GM12878 (cell line): ENCODE results near the gene CAST. TPM values are rescaled to one million over a fixed set of nuclear protein-coding genes. Genes with fewer than 3 reads are reported as not detected.

ENCODE experiments used
- ATAC-seq: fragments of 200-7000 bp; cut with Tn5 transposase; 3 replicates; pipeline ENCODE4 v1.9.1; 2020; ENCODE audit warnings: mild to moderate bottlenecking, moderate library complexity
- BruUV-seq: library from RNA; stranded (reverse); fragments of 400-500 nt; replicated peaks from 2 replicates; lab custom pipeline; 2021; lab: Mats Ljungman, UMichigan
- CTCF ChIA-PET: fragments of 300-600 bp; sonication (Branson Sonifier 250); formaldehyde crosslinking; extraction: SDS; loops from one replicate; lab custom pipeline; 2021; ENCODE audit warnings: inconsistent platforms; lab: Yijun Ruan, JAX
- POLR2A ChIA-PET: fragments of 350-600 bp; formaldehyde crosslinking; extraction: SDS; loops from one replicate; lab custom pipeline; 2021; ENCODE audit warnings: inconsistent platforms; lab: Charles Lee
- RAD21 ChIA-PET: fragments of 300-600 bp; sonication (Branson Sonifier 250); formaldehyde crosslinking; loops from one replicate; lab custom pipeline; 2023; ENCODE audit warnings: antibody characterized with exemption; ENCODE audit not compliant: unreplicated experiment; lab: Charles Lee
- SMC1A ChIA-PET: fragments of 300-600 bp; sonication (Branson Sonifier 250); formaldehyde crosslinking; loops from one replicate; lab custom pipeline; 2023; ENCODE audit not compliant: unreplicated experiment, uncharacterized antibody; lab: Charles Lee
- DNase-seq: peaks from one replicate; pipeline ENCODE4 v3.0.0-alpha.2; 2011; ENCODE audit warnings: low read depth, low spot score
- FAIRE-seq: peaks from 3 replicates; lab custom pipeline; 2011; peaks lifted over from hg19 to GRCh38; lab: Jason Lieb, UNC
- H2AFZ ChIP-seq: 2 replicates; pipeline ENCODE4 v1.6.0; 2011; ENCODE audit warnings: low read depth, low read length, control low read depth; ENCODE audit not compliant: control insufficient read depth
- H3K27ac ChIP-seq: 2 replicates; pipeline ENCODE4 v1.5.1; 2011; ENCODE audit warnings: control low read depth; ENCODE audit not compliant: control insufficient read depth, insufficient read depth
- H3K27me3 ChIP-seq, 2 experiments: replicated peaks in 1 of 2; 2 replicates each; pipeline versions ENCODE4 v1.6.0 to v1.6.1; 2011; ENCODE audit warnings: low read length in 1 of 2; ENCODE audit not compliant: control insufficient read depth in 2 of 2, insufficient read depth in 2 of 2
- H3K36me3 ChIP-seq, 2 experiments: 2 replicates each; pipeline ENCODE4 v1.5.1; 2011; ENCODE audit warnings: low read length in 1 of 2; ENCODE audit not compliant: control insufficient read depth in 2 of 2, insufficient read depth in 2 of 2
- H3K4me1 ChIP-seq: 2 replicates; pipeline ENCODE4 v1.6.1; 2011; ENCODE audit warnings: mild to moderate bottlenecking, low read length, moderate library complexity, mixed read lengths; ENCODE audit not compliant: control insufficient read depth, insufficient read depth
- H3K4me2 ChIP-seq: 2 replicates; pipeline ENCODE4 v1.6.0; 2011; ENCODE audit warnings: control low read depth; ENCODE audit not compliant: control insufficient read depth, insufficient read depth
- H3K4me3 ChIP-seq: fragments of 200-600 bp; sonication (generic); 2 replicates; pipeline ENCODE4 v1.5.1; 2016
- H3K79me2 ChIP-seq: 2 replicates; pipeline ENCODE4 v1.6.0; 2011; ENCODE audit warnings: low read length; ENCODE audit not compliant: control insufficient read depth, insufficient read depth
- H3K9ac ChIP-seq: 2 replicates; pipeline ENCODE4 v1.8.0; 2011; ENCODE audit warnings: low read length, control low read depth, mixed read lengths; ENCODE audit not compliant: control insufficient read depth, insufficient read depth
- H3K9me3 ChIP-seq: replicated peaks from 3 replicates; pipeline ENCODE4 v1.5.1; 2011; ENCODE audit warnings: mild to moderate bottlenecking, low read length; ENCODE audit not compliant: control insufficient read depth, insufficient read depth
- H4K20me1 ChIP-seq: 2 replicates; pipeline ENCODE4 v1.6.0; 2011; ENCODE audit not compliant: control insufficient read depth, insufficient read depth
- ATF3 ChIP-seq: IDR thresholded peaks from 2 replicates; pipeline ENCODE4 v1.6.1; 2011; ENCODE audit warnings: low read depth, mild to moderate bottlenecking, low read length, moderate library complexity, borderline replicate concordance; ENCODE audit errors: extremely low read depth
- ATF7 ChIP-seq: fragments of 450-650 bp; IDR thresholded peaks from 2 replicates; pipeline ENCODE4 v1.6.1; 2016; ENCODE audit warnings: low read depth, mild to moderate bottlenecking
- BRCA1 ChIP-seq: IDR thresholded peaks from 2 replicates; pipeline ENCODE4 v1.6.1; 2011; ENCODE audit warnings: low read depth, low read length, improper control_type of control experiment
- HCFC1 ChIP-seq: fragments of 150-350 bp; IDR thresholded peaks from 2 replicates; pipeline ENCODE4 v1.6.1; 2014; ENCODE audit warnings: low read length
- IRF5 ChIP-seq: fragments of 450-650 bp; IDR thresholded peaks from 2 replicates; pipeline ENCODE4 v1.6.1; 2017; ENCODE audit warnings: borderline replicate concordance
- KLF5 ChIP-seq: fragments of 450-650 bp; IDR thresholded peaks from 2 replicates; pipeline ENCODE4 v1.6.1; 2014; ENCODE audit warnings: mild to moderate bottlenecking; ENCODE audit not compliant: partially characterized antibody
- NFXL1 ChIP-seq: fragments of 450-650 bp; IDR thresholded peaks from 2 replicates; pipeline ENCODE4 v1.6.1; 2017; ENCODE audit warnings: antibody characterized with exemption, mild to moderate bottlenecking, borderline replicate concordance
- NR2C1 ChIP-seq: fragments of 450-650 bp; IDR thresholded peaks from 2 replicates; pipeline ENCODE4 v1.6.1; 2017; ENCODE audit warnings: antibody characterized with exemption, mild to moderate bottlenecking, moderate library complexity
- NR2C2 ChIP-seq: IDR thresholded peaks from 2 replicates; pipeline ENCODE4 v1.6.1; 2011; ENCODE audit warnings: borderline replicate concordance, low read depth; ENCODE audit not compliant: control insufficient read depth, insufficient read length
- NRF1 ChIP-seq: conservative IDR thresholded peaks from 2 replicates; pipeline ENCODE4 v1.6.1; 2011; ENCODE audit warnings: mild to moderate bottlenecking, low read depth, low read length, improper control_type of control experiment
- POLR2A ChIP-seq: IDR thresholded peaks from 2 replicates; pipeline ENCODE4 v1.6.1; 2011; ENCODE audit warnings: low read depth, mild to moderate bottlenecking, low read length
- POLR2AphosphoS2 ChIP-seq: IDR thresholded peaks from 2 replicates; pipeline ENCODE4 v1.6.1; 2011; ENCODE audit warnings: low read depth, mild to moderate bottlenecking, low read length, improper control_type of control experiment, moderate library complexity
- RELB ChIP-seq: fragments of 450-650 bp; IDR thresholded peaks from 2 replicates; pipeline ENCODE4 v1.6.1; 2017; ENCODE audit warnings: low read depth, mild to moderate bottlenecking, moderate library complexity
- SIN3A ChIP-seq: IDR thresholded peaks from 2 replicates; pipeline ENCODE4 v1.6.1; 2012; ENCODE audit warnings: low read depth, low read length, improper control_type of control experiment
- SMARCA5 ChIP-seq: fragments of 450-650 bp; IDR thresholded peaks from 2 replicates; pipeline ENCODE4 v1.6.1; 2017; ENCODE audit warnings: mild to moderate bottlenecking
- SPI1 ChIP-seq: IDR thresholded peaks from 2 replicates; pipeline ENCODE4 v1.6.1; 2011; ENCODE audit warnings: low read depth, mild to moderate bottlenecking, low read length, moderate library complexity, borderline replicate concordance; ENCODE audit not compliant: insufficient read depth
- TAF1 ChIP-seq: IDR thresholded peaks from 2 replicates; pipeline ENCODE4 v1.6.1; 2011; ENCODE audit warnings: mild to moderate bottlenecking, low read depth, low read length, borderline replicate concordance
- USF2 ChIP-seq: IDR thresholded peaks from 2 replicates; pipeline ENCODE4 v1.6.1; 2011; ENCODE audit warnings: low read depth, low read length, improper control_type of control experiment, borderline replicate concordance
- WGBS: methylation state at CpG from one replicate; pipeline ENCODE4 v1.1.6; 2016; ENCODE audit warnings: low lambda C conversion rate; ENCODE audit not compliant: insufficient replicate concordance, insufficient coverage; ENCODE audit errors: missing lambda C conversion rate; 5-methylcytosine and 5-hydroxymethylcytosine counted together
- in situ Hi-C: fragments of 300-500 bp; cut with MboI; formaldehyde crosslinking; loops from 9 replicates; pipeline ENCODE4 v1.14.3; 2018; ENCODE audit warnings: mixed read lengths
- intact Hi-C: fragments of 100-400 bp; cut with micrococcal nuclease; formaldehyde crosslinking; loops from one replicate; pipeline ENCODE4 v1.14.2; 2022; ENCODE audit not compliant: unreplicated experiment
- polyA plus RNA-seq, 11 experiments: library from polyadenylated mRNA; depleted of rRNA in 4 of 11; unstranded in 6 of 11; stranded (reverse) in 5 of 11; fragments of >200 nt; fragmentation: Nextera tagmentation in 4 of 11; fragmentation: Illumina TruSeq in 1 of 11; extraction: Ambion mirVana in 4 of 11; extraction: Trizol in 1 of 11; gene quantifications; 1 replicate in 1 of 11; 2 replicates in 10 of 11; pipeline versions ENCODE4 v1.2.1 to v1.2.3, GENCODE V29; 2011 to 2016; ENCODE audit warnings: inconsistent platforms in 2 of 11, missing spikeins in 2 of 11, low read depth in 1 of 11
- total RNA-seq, 4 experiments: library from RNA; depleted of rRNA in 3 of 4; stranded (reverse); fragments of >200 nt in 3 of 4; fragmentation: Illumina TruSeq in 1 of 4; extraction: Trizol in 1 of 4; gene quantifications; 2 replicates each; pipeline versions ENCODE4 v1.2.1 to v1.2.3, GENCODE V29; 2013 to 2021

CAST gene
- total and polyA plus RNA-seq, 10 of the 15 experiments (the other 5 are each of a cell fraction or from before 2014, with no cell fraction given) = 31.7 to 140 (median 68.5) TPM

GRCh38 chr5:96816991-96817390 lies 154.8 kb downstream of the CAST start (continued):
- TF ChIP-seq TAF1 (no peak), HCFC1 (no peak), SPI1 (no peak), ATF3 (no peak), BRCA1 (no peak), NFXL1 (no peak), NR2C2 (no peak), SIN3A (no peak), POLR2A (no peak)

- peak overlapping the region; percentile 53 for H3K4me3 ChIP-seq
- SMC1A ChIA-PET = interaction anchor here (0.5 to 2.2 kb wide), 6 partner anchors 9 to 141 kb away, joined by 3 to 10 read pairs (median 4); partner anchors contain the start of gene ERAP1
- intact Hi-C loops = no loop called here
- no peak for TF ChIP-seq POLR2AphosphoS2
- no peak for TF ChIP-seq SMARCA5
- no peak for TF ChIP-seq IRF5
- TF ChIP-seq RELB = no peak
- no peak for TF ChIP-seq ATF7
- no peak for TF ChIP-seq NR2C1
- no peak for TF ChIP-seq NRF1
- no peak for TF ChIP-seq KLF5
- TF ChIP-seq USF2 = no peak
Measured at GRCh38 chr5:96817506-96817905, 155.3 kb downstream of the CAST start.

More at GRCh38 chr5:96817506-96817905, 155.3 kb downstream of the CAST start:
- Histone ChIP-seq H3K79me2 (no peaks in the 10 kb centered on the region), H3K36me3 (no peaks in the 10 kb centered on the region), H4K20me1 (no peaks in the 10 kb centered on the region), H3K9ac (no peak overlapping the region), H3K9me3 (no peaks in the 10 kb centered on the region), H3K27me3 (no peaks in the 10 kb centered on the region), H3K4me1 (peaks cover 15% of the 10 kb centered on the region), H3K4me2 (peak overlapping the region; percentile 100), H2AFZ (peak overlapping the region; percentile 98), H3K27ac (peak overlapping the region; percentile 82)
- RAD21 ChIA-PET = interaction anchor here (0.6 to 0.8 kb wide), 2 partner anchors 65 to 116 kb away, joined by 3 to 6 read pairs; no protein-coding TSS in a partner anchor
- ATAC-seq = no peak
- POLR2A ChIA-PET = interaction anchor here (0.8 to 1.0 kb wide), 2 partner anchors 9 to 65 kb away, joined by 3 read pairs; no protein-coding TSS in a partner anchor
- no peak for DNase-seq
- in situ Hi-C loops = no loop called here
- 100% methylated on average over 2 of the region's 2 CpGs for WGBS
- FAIRE-seq = no peak
- CTCF ChIA-PET = interaction anchor here (1.2 to 2.8 kb wide), 4 partner anchors 12 to 344 kb away, joined by 3 to 10 read pairs (median 5); no protein-coding TSS in a partner anchor
- no TSS peak for BruUV-seq
